ENCODE results near the gene NRDE2. TPM values are rescaled to one million over a fixed set of nuclear protein-coding genes. Genes with fewer than 3 reads are reported as not detected.
"Not testable (repeated sequence)": the region's sequence is repeated elsewhere in the genome, so short reads cannot be mapped to it uniquely, and the experiment has no call there.

Gene NRDE2
- total RNA-seq, 2 donors from 2014 or later, result 18.6 to 21.5 TPM

DNA sequence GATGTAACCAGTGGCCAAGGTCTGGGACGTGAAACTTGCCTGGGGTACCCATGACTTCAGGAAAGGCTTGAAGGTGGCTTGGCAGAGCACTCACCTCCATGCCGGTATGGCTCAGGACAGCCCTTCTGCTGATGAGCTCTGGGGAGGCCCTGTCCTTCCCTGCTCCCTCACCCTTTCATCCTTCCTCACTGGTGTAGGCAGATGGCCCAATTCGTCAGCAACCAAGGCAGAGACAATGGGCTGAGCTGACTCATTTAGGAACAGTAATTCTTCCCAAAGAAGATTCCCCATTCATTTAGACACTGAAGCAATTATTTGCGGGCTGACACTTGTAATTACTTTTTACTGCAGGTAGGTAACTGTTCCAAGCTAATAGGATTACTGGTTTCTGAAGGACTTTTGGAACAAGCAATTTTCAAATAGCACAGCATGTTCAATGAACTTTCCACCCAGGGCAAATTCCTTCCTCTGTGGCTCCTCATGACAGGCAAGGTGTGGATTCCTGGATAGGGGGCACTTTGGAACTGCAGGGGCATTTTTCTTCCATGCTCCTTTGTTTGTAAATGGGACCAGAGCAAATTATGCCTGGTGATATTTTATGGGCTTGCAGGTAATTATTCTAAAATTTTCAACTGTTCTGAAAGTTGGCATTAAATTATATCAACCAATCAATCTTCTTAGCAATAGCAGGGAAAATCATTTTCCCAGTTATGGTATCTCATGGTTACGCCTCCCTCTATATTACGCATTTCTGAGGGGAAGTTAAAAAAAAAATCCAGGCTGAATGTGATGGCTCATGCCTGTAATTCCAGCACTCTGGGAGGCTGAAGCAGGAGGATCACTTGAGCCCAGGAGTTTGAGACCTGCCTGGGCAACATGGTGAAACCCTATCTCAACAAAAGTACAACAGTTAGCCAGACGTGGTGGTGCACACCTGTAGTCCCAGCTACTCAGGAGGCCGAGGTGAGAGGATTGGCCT lies 24.1 kb upstream of the NRDE2 start:
- DNase-seq, result no peak
- Mint-ChIP-seq H3K27ac (no peak overlapping the region), H3K27me3 (peaks cover 14% of the 10 kb centered on the region), H3K4me3 (no peak overlapping the region), H3K36me3 (ENCODE audit: low read depth) (no peaks in the 10 kb centered on the region), H3K4me1 (no peaks in the 10 kb centered on the region)
- ATAC-seq, result no peak
- no peaks in the 10 kb centered on the region for H3K9me3 ChIP-seq (ENCODE audit: control insufficient read depth, low read length, poor library complexity, severe bottlenecking)

DNA sequence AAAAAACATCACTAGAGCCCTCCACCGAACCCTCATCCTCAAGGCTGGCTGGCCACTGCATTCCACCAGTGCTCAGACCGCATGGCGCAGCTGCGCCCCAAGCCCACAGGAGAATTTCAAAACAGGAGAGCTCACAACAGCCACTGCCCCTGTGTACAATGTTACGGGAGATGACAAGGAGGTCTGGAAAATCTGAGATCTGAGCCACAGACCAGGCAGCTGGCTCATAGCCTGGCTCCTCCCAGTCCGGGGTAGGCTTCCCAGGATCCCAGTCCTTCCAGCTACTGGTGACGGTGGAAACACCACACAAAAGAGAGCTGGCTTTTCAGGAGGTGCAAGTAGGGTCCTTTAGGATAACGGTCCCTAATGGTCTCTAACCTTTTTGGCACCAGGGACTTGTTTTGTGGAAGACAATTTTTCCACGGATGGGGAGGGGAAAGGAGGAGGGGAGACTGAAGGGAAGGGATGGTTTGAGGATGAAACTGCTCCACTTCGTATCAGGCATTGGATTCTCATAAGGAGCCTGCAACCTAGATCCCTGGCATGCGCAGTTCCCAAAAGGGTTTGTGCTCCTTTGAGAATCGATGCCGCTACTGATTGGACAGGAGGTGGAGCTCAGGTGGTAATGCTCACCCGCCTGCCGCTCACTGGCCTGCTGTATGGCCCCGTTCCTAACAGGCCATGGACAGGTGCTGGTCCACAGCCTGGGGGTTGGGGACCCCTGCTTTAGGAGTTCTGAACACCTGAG lies 23.0 kb upstream of the NRDE2 start:
- Mint-ChIP-seq H3K4me3 (no peak overlapping the region), H3K27ac (no peak overlapping the region), H3K27me3 (peaks cover 14% of the 10 kb centered on the region), H3K36me3 (ENCODE audit: low read depth) (peaks cover 2% of the 10 kb centered on the region), H3K4me1 (no peaks in the 10 kb centered on the region)
- no peak for DNase-seq
- ATAC-seq, result no peak
- H3K9me3 ChIP-seq (ENCODE audit: control insufficient read depth, low read length, poor library complexity, severe bottlenecking), result no peaks in the 10 kb centered on the region

DNA sequence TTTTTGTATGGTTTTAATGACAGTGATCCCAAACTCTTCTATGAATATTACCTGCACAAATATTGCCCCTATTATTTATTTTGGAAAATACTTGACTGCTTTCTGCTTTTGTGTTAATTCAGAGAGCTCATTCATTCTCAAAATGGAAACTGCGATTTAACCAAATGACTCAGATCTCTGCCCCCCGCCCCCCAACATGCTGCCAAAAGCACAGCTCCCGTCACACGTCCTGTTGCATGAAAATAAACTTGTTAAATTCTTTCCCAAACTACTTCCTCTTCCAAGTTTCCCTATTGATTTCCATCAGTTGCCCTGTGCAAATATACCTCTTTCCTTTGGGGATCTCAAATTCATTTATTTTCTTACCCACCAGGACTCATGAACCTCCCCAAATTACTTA lies 18.0 kb upstream of the NRDE2 start:
- no peak for ATAC-seq
- no peak overlapping the region for H3K27ac Mint-ChIP-seq
- peaks cover 2% of the 10 kb centered on the region for H3K4me1 Mint-ChIP-seq
- DNase-seq, result no peak
- H3K9me3 ChIP-seq (ENCODE audit: control insufficient read depth, low read length, poor library complexity, severe bottlenecking), result no peaks in the 10 kb centered on the region
- no peak overlapping the region for H3K4me3 Mint-ChIP-seq
- H3K27me3 Mint-ChIP-seq, result no peaks in the 10 kb centered on the region
- H3K36me3 Mint-ChIP-seq (ENCODE audit: low read depth), result peaks cover 2% of the 10 kb centered on the region

DNA sequence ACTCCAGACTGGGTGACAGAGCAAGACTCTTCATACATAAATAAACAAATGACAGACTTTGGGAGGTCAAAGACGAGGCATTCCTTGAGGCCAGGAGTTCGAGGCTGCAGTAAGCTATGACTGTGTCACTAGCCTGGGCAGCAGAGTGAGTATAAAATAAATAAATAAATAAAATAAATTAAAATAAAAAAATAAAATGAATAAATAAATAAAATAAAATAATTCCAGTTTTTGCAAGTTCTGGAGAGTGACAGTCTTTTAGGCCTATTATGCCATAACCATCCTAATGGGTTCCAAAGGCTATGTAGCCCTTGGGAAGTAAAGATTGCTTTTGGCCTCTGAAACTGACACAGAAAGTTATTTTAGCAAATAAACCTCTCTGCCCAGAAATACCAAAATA lies 16.5 kb upstream of the NRDE2 start:
- ATAC-seq, result no peak
- no peak for DNase-seq
- H3K9me3 ChIP-seq (ENCODE audit: control insufficient read depth, low read length, poor library complexity, severe bottlenecking), result no peaks in the 10 kb centered on the region
- H3K4me3 Mint-ChIP-seq, result no peak overlapping the region
- peaks cover 2% of the 10 kb centered on the region for H3K36me3 Mint-ChIP-seq (ENCODE audit: low read depth)
- no peaks in the 10 kb centered on the region for H3K27me3 Mint-ChIP-seq
- peaks cover 2% of the 10 kb centered on the region for H3K4me1 Mint-ChIP-seq
- H3K27ac Mint-ChIP-seq, result no peak overlapping the region

DNA sequence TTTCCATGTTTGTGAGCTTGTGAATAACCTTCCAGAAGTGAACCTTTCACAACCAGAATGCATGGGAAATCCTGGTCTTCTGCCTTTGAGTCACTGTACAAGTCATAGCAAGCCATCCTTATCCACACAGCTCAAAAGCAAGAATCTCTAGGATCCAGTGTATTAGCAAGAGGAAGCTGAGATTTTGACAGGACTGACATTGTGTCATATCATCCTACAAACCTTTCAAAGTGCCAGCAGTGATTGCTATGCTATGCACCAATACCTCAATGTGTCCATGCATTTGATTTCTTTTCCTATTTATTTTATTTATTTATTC lies 13.5 kb upstream of the NRDE2 start:
- Mint-ChIP-seq H3K4me3 (no peak overlapping the region), H3K27ac (no peak overlapping the region), H3K36me3 (ENCODE audit: low read depth) (peaks cover 2% of the 10 kb centered on the region), H3K27me3 (no peaks in the 10 kb centered on the region), H3K4me1 (peaks cover 6% of the 10 kb centered on the region)
- DNase-seq (no peak), ATAC-seq (no peak)
- no peaks in the 10 kb centered on the region for H3K9me3 ChIP-seq (ENCODE audit: control insufficient read depth, low read length, poor library complexity, severe bottlenecking)

DNA sequence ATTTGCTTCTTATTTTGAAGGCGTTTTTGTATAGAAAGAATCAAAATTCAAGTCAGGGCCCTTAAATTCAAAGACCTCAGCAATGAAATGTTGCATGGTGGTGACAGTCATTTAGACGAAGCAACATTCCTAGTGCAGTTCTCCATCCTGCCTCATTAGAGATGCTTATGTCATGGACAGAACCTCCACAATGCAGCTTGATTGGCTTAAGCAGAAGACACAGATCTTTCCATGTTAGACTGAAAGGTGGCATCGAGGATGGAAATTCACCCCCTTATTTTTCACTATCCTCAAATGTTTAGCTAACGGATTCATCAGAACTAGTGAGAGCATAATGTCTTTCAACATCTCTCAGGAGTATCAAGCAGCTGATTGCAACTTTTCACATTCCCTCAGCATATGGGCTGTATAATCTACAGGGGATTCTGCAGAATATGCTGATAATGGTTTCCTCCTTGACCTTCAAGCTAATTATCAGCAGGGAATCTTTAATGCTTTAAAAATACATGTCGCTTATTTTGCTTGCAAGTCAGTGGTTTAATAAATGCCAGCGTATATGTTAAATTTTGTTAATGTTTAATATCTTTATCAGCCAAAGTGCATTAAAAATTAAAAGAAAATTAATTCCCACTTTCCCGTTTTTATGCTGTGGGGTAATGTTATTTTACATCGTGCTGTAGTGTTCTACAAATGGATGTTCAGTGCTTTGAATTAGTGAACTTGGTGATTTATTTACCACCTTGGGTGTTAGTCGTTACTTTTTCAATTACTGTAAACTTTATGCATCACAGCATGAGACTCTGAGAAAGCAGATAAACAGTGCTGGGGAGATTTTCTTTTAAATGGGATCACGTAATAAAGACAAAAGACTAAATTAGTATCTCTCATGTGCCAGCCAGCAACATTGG lies 12.8 kb upstream of the NRDE2 start:
- H3K27ac Mint-ChIP-seq, result no peak overlapping the region
- no peak for DNase-seq
- peaks cover 6% of the 10 kb centered on the region for H3K4me1 Mint-ChIP-seq
- no peak for ATAC-seq
- no peak overlapping the region for H3K4me3 Mint-ChIP-seq
- H3K36me3 Mint-ChIP-seq (ENCODE audit: low read depth), result no peaks in the 10 kb centered on the region
- peaks cover 5% of the 10 kb centered on the region for H3K27me3 Mint-ChIP-seq
- H3K9me3 ChIP-seq (ENCODE audit: control insufficient read depth, low read length, poor library complexity, severe bottlenecking), result no peaks in the 10 kb centered on the region

DNA sequence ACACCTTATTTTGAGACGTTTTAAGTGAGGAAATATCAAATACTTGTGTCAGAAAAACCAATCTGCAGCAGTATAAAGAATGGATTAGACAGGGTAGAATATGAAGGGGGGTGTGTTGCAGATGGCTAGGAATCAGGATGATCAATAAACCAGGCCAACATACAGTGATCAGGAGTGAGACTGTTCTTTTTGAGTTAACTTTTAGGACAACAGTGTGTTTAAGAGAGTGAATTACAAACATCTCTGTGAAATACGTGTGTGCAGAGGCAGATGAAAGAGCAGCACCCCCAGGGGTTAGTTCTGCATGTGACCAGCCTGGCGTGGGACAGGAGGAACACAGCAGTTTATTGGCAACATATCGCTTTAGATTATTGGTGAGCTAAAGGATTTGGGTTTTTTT lies 10.6 kb upstream of the NRDE2 start:
- Mint-ChIP-seq H3K4me3 (peak overlapping the region; percentile 7), H3K27me3 (peaks cover 16% of the 10 kb centered on the region), H3K27ac (no peak overlapping the region), H3K4me1 (peaks cover 4% of the 10 kb centered on the region), H3K36me3 (ENCODE audit: low read depth) (no peaks in the 10 kb centered on the region)
- DNase-seq, result no peak
- no peak for ATAC-seq
- H3K9me3 ChIP-seq (ENCODE audit: control insufficient read depth, low read length, poor library complexity, severe bottlenecking), result no peaks in the 10 kb centered on the region

DNA sequence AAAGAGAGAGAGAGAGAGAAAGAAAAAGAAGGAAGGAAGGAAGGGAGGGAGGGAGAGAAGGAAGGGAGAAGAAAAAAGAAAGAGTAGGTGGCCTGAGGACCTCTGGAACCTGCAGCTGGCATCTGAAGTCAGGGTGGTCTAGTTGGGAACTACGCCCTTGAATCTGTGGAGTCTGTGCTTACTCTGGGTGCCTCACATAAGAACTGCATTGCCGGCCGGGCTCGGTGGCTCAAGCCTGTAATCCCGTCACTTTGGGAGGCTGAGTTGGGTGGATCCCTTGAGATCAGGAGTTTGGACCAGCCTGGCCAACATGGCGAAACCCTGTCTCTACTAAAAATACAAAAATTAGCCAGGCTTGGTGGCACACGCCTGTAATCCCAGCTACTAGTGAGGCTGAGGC lies 10.0 kb upstream of the NRDE2 start:
- Mint-ChIP-seq H3K36me3 (ENCODE audit: low read depth) (no peaks in the 10 kb centered on the region), H3K4me1 (peaks cover 4% of the 10 kb centered on the region), H3K27ac (no peak overlapping the region), H3K27me3 (peaks cover 21% of the 10 kb centered on the region), H3K4me3 (no peak overlapping the region)
- H3K9me3 ChIP-seq (ENCODE audit: control insufficient read depth, low read length, poor library complexity, severe bottlenecking), result no peaks in the 10 kb centered on the region
- DNase-seq (no peak), ATAC-seq (no peak)

DNA sequence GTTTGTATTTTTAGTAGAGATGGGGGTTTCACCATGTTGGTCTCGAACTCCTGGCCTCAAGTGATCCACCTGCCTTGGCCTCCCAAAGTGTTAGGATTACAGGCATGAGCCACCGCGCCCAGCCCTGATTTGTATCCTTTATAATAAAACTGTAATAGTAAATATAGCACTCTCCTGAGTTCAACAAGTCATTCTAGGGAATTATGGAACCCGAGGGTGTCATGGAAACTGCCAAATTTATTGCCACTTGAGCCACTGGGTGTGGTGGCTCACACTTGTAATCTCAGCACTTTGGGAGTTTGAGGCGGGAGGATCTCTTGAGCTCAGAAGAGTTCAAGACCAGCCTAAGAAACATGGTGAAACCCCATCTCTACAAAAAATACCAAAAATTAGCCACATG lies 9.5 kb upstream of the NRDE2 start:
- not testable (repeated sequence) for H3K36me3 Mint-ChIP-seq (ENCODE audit: low read depth); H3K4me3 Mint-ChIP-seq; ATAC-seq; H3K4me1 Mint-ChIP-seq; DNase-seq; H3K27ac Mint-ChIP-seq; H3K9me3 ChIP-seq (ENCODE audit: control insufficient read depth, low read length, poor library complexity, severe bottlenecking)
- H3K27me3 Mint-ChIP-seq, result peaks cover 27% of the 10 kb centered on the region

DNA sequence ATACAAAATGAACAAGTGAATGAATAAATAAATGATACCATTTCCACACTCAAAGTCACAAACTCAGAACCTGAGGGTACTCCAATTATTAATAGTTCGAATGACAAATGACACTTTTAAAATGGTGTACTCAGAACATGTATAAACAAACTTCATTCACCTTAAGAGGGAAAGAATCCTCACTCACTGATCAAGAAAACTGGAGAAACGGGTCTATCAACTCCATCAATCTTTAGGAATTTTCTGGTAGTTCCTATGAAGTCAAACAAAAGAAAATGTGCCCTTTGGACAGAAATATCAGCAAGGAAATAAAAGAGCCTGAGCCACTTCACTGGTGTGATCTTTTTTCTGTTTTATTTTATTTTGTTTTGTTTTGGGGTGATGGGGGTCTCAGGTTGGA lies 5.2 kb upstream of the NRDE2 start:
- Mint-ChIP-seq H3K4me1 (peaks cover 5% of the 10 kb centered on the region), H3K4me3 (no peak overlapping the region), H3K36me3 (ENCODE audit: low read depth) (no peaks in the 10 kb centered on the region), H3K27me3 (peaks cover 37% of the 10 kb centered on the region), H3K27ac (no peak overlapping the region)
- ATAC-seq, result no peak
- no peaks in the 10 kb centered on the region for H3K9me3 ChIP-seq (ENCODE audit: control insufficient read depth, low read length, poor library complexity, severe bottlenecking)
- DNase-seq, result no peak

DNA sequence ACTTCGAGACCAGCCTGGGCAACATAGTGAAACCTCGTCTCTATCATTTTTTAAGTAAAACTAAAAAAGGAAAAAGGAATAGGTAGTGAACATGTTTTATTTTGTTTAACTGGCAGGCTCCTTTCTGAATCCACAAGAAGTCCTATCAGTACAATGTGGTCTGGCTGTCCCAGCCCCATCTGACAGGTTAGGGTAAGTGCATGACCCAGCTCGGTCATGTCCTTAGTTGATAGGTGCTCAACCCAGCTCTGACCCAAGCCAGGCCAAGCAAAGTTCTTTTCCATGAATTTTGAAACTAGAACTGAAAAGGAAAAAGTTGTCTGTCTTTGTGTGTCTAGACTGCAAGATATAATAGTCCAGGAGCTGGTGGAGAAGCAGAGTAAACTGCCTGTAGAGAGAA lies 4.7 kb upstream of the NRDE2 start:
- Mint-ChIP-seq H3K27me3 (peaks cover 37% of the 10 kb centered on the region), H3K36me3 (ENCODE audit: low read depth) (no peaks in the 10 kb centered on the region), H3K4me3 (no peak overlapping the region), H3K4me1 (peaks cover 8% of the 10 kb centered on the region), H3K27ac (no peak overlapping the region)
- DNase-seq (no peak), ATAC-seq (no peak)
- H3K9me3 ChIP-seq (ENCODE audit: control insufficient read depth, low read length, poor library complexity, severe bottlenecking), result no peaks in the 10 kb centered on the region

DNA sequence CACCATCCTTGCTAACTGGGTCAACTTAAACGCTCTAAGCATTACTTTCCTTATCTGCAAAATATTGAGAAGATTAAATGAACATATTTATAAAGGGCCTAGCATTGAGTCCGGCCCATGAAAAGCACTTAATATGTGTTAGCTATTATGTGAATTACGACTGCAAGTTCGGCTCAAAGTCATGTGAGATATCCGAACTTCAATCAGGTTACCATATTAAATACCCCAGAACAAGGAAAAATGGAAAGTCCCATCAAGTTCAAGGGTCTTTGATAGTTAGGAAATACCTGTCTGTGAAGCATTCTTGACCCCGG lies 487 bp upstream of the NRDE2 start:
- Mint-ChIP-seq H3K27ac (peak overlapping the region; percentile 92), H3K36me3 (ENCODE audit: low read depth) (no peaks in the 10 kb centered on the region), H3K4me3 (peak overlapping the region; percentile 90), H3K4me1 (peaks cover 19% of the 10 kb centered on the region), H3K27me3 (peaks cover 20% of the 10 kb centered on the region)
- H3K9me3 ChIP-seq (ENCODE audit: control insufficient read depth, low read length, poor library complexity, severe bottlenecking), result no peaks in the 10 kb centered on the region
- DNase-seq (no peak), ATAC-seq (no peak)
